ENCODE results near the gene IRGC.

The IRGC gene

DNA sequence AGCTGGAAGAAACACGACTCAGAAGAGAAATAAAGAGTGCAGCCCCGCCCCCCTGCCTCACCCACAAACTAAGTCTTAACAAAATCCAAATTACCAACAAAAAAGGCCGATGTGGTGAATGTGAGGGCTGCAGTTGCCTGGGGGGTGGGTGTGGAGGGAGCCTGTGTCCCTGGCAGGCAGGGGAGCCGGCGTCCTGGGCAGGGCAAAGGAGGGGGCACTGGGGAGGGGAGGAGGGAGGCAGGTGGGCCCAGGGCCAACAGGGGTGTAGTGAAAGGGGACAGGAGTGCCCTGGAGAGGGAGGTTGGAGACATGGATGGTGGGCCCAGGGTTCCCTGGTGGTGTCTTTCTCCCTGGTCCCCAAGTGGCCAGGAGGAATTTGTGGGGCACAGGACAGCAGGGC lies 4.0 kb downstream of the IRGC start:
- no peak overlapping the region for H3K4me2 ChIP-seq (ENCODE audit: low read length, poor library complexity, severe bottlenecking)
- peaks cover 0 to 2% of the 10 kb centered on the region in 2 experiments for H3K27me3 ChIP-seq (ENCODE audit: control insufficient read depth in 1 of 2, insufficient read depth in 1 of 2, low read length in 2 of 2)
- H3K4me1 ChIP-seq (ENCODE audit: control insufficient read depth, insufficient read depth, low read depth, low read length): peaks cover 2% of the 10 kb centered on the region
- no peak for DNase-seq
- WGBS: 89% methylated on average over 3 of the region's 5 CpGs
- H2AFZ ChIP-seq (ENCODE audit: low read depth, low read length): no peak overlapping the region
- no peak overlapping the region for H3K14ac ChIP-seq (ENCODE audit: low read length in 2 of 2)
- no peak overlapping the region for H4K8ac ChIP-seq (ENCODE audit: low read length)
- H3K27ac ChIP-seq (ENCODE audit: low read length, poor library complexity, severe bottlenecking): no peak overlapping the region
- no peak overlapping the region for H2AK5ac ChIP-seq (ENCODE audit: low read length, severe bottlenecking)
- no peaks in the 10 kb centered on the region for H3K79me1 ChIP-seq (replicated peaks; ENCODE audit: low read length, poor library complexity, severe bottlenecking)
- no peak overlapping the region for H3K23ac ChIP-seq (ENCODE audit: low read length in 2 of 2)
- no peaks in the 10 kb centered on the region for H3K9me3 ChIP-seq (ENCODE audit: control insufficient read depth, low read length)
- H3K18ac ChIP-seq (ENCODE audit: low read depth in 1 of 2, low read length in 2 of 2): no peak overlapping the region
- no peak overlapping the region for H3K4ac ChIP-seq (ENCODE audit: low read depth in 1 of 2, low read length in 2 of 2)
- no peak overlapping the region for H2BK120ac ChIP-seq (ENCODE audit: low read depth, low read length)
- no peak overlapping the region for H2BK12ac ChIP-seq (ENCODE audit: low read length in 2 of 2)
- no peak overlapping the region for H3K4me3 ChIP-seq (ENCODE audit: insufficient read depth in 1 of 2, low read depth in 1 of 2, low read length in 2 of 2)
- H3K9ac ChIP-seq (ENCODE audit: low read length): no peak overlapping the region
- no peak overlapping the region for H2BK15ac ChIP-seq (ENCODE audit: low read depth, poor library complexity, severe bottlenecking)
- H4K91ac ChIP-seq (ENCODE audit: low read length): no peak overlapping the region
- H2BK5ac ChIP-seq (ENCODE audit: low read depth, low read length, poor library complexity, severe bottlenecking): no peak overlapping the region
- H3K36me3 ChIP-seq (ENCODE audit: control insufficient read depth in 1 of 2, insufficient read depth in 2 of 2, low read depth in 1 of 2, low read length in 2 of 2): peaks cover 0 to 4% of the 10 kb centered on the region in 2 experiments

DNA sequence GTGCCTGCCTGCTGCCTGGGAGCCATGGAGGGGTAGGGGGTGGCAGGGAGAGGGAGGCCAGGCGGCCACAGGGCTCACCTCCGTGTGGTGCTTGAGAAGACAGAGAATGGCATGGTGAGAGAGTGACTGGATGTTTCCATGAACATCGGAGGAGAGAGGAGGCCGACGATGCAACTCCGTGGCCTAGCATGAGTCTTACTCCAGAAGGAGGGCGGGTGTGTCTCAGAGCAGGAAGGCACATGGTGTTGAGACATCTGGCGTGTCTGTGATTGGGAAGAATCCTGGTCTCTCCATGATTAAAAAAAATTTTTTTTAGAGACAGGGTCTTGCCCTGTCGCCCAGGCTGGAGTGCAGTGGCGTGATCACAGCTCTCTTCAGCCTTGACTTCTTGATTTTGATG lies 5.1 kb downstream of the IRGC start:
- Histone ChIP-seq H3K36me3 (ENCODE audit: control insufficient read depth in 1 of 2, insufficient read depth in 2 of 2, low read depth in 1 of 2, low read length in 2 of 2) (peaks cover 0 to 4% of the 10 kb centered on the region in 2 experiments), H3K9ac (ENCODE audit: low read length) (no peak overlapping the region), H3K4me3 (ENCODE audit: insufficient read depth in 1 of 2, low read depth in 1 of 2, low read length in 2 of 2) (no peak overlapping the region), H3K4ac (ENCODE audit: low read depth in 1 of 2, low read length in 2 of 2) (no peak overlapping the region), H2AK5ac (ENCODE audit: low read length, severe bottlenecking) (no peak overlapping the region), H3K27ac (ENCODE audit: low read length, poor library complexity, severe bottlenecking) (no peak overlapping the region), H3K9me3 (ENCODE audit: control insufficient read depth, low read length) (no peaks in the 10 kb centered on the region), H2BK15ac (ENCODE audit: low read depth, poor library complexity, severe bottlenecking) (no peak overlapping the region), H3K27me3 (ENCODE audit: control insufficient read depth in 1 of 2, insufficient read depth in 1 of 2, low read length in 2 of 2) (peaks cover 0 to 2% of the 10 kb centered on the region in 2 experiments), H2AFZ (ENCODE audit: low read depth, low read length) (no peak overlapping the region), H2BK12ac (ENCODE audit: low read length in 2 of 2) (no peak overlapping the region), H3K4me1 (ENCODE audit: control insufficient read depth, insufficient read depth, low read depth, low read length) (peaks cover 2% of the 10 kb centered on the region), H2BK5ac (ENCODE audit: low read depth, low read length, poor library complexity, severe bottlenecking) (no peak overlapping the region), H4K8ac (ENCODE audit: low read length) (no peak overlapping the region), H3K14ac (ENCODE audit: low read length in 2 of 2) (no peak overlapping the region), H3K18ac (ENCODE audit: low read depth in 1 of 2, low read length in 2 of 2) (no peak overlapping the region), H3K23ac (ENCODE audit: low read length in 2 of 2) (no peak overlapping the region), H3K4me2 (ENCODE audit: low read length, poor library complexity, severe bottlenecking) (no peak overlapping the region), H3K79me1 (replicated peaks; ENCODE audit: low read length, poor library complexity, severe bottlenecking) (no peaks in the 10 kb centered on the region), H4K91ac (ENCODE audit: low read length) (no peak overlapping the region), H2BK120ac (ENCODE audit: low read depth, low read length) (no peak overlapping the region)
- DNase-seq: no peak
- WGBS: 89% methylated on average over 10 of the region's 10 CpGs

DNA sequence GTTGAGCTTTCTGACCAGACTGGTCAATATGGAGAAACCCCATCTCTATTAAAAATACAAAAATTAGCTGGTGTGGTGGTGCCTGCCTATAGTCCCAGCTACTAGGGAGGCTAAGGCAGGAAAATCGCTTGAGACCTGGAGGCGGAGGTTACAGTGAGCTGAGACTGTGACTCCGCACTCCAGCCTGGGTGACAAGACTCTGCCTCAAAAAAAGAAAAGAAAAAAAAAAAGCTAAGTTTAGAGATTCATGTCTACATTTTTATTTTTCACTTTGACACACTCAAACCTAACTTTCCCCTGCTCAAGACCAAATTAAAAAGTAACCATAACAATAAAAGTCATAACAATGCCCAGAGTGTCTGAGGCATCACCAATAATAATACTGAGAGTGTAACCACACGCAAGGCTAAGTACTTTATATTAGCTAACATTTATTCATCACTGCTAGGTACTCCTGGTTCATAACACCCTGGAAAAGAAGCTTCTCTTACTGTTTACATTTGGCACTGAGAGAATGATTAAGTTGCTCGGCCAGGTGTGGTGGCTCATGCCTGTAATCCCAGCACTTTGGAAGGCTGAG lies 5.7 kb downstream of the IRGC start:
- H2BK12ac ChIP-seq (ENCODE audit: low read length in 2 of 2): no peak overlapping the region

DNA sequence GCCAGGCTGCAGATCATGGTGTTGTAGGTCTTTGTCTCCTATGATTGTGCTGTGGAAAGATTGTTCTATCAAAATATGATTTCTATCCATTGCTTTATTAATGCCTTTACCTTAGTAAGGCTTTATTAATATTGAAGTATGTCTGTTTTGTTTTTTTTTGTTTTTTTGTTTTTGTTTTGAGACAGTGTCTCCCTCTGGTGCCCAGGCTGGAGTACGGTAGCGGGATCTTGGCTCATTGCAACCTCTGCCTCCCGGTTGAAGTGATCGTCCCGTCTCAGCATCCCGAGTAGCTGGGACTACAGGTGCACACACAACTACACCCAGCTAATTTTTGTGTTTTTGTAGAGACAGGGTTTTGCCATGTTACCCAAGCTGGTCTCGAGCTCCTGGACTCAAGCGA lies 7.7 kb downstream of the IRGC start:
- no peaks in the 10 kb centered on the region for H3K9me3 ChIP-seq (ENCODE audit: control insufficient read depth, low read length)
- DNase-seq: no peak
- no peak overlapping the region for H4K91ac ChIP-seq (ENCODE audit: low read length)
- H3K9ac ChIP-seq (ENCODE audit: low read length): no peak overlapping the region
- no peak overlapping the region for H4K8ac ChIP-seq (ENCODE audit: low read length)
- H3K27me3 ChIP-seq (ENCODE audit: control insufficient read depth in 1 of 2, insufficient read depth in 1 of 2, low read length in 2 of 2): no peaks in the 10 kb centered on the region
- H3K36me3 ChIP-seq (ENCODE audit: control insufficient read depth in 1 of 2, insufficient read depth in 2 of 2, low read depth in 1 of 2, low read length in 2 of 2): peaks cover 13 to 20% of the 10 kb centered on the region in 2 experiments
- H2AFZ ChIP-seq (ENCODE audit: low read depth, low read length): no peak overlapping the region
- peaks cover 2% of the 10 kb centered on the region for H3K4me1 ChIP-seq (ENCODE audit: control insufficient read depth, insufficient read depth, low read depth, low read length)
- no peak overlapping the region for H3K23ac ChIP-seq (ENCODE audit: low read length in 2 of 2)
- no peak overlapping the region for H3K4me2 ChIP-seq (ENCODE audit: low read length, poor library complexity, severe bottlenecking)
- H3K79me1 ChIP-seq (replicated peaks; ENCODE audit: low read length, poor library complexity, severe bottlenecking): no peaks in the 10 kb centered on the region
- no peak overlapping the region for H2AK5ac ChIP-seq (ENCODE audit: low read length, severe bottlenecking)
- no peak overlapping the region for H3K4ac ChIP-seq (ENCODE audit: low read depth in 1 of 2, low read length in 2 of 2)
- no peak overlapping the region for H3K27ac ChIP-seq (ENCODE audit: low read length, poor library complexity, severe bottlenecking)
- 71% methylated on average over 8 of the region's 8 CpGs for WGBS
- H2BK12ac ChIP-seq (ENCODE audit: low read length in 2 of 2): no peak overlapping the region
- H2BK15ac ChIP-seq (ENCODE audit: low read depth, poor library complexity, severe bottlenecking): no peak overlapping the region
- no peak overlapping the region for H2BK120ac ChIP-seq (ENCODE audit: low read depth, low read length)
- no peak overlapping the region for H3K4me3 ChIP-seq (ENCODE audit: insufficient read depth in 1 of 2, low read depth in 1 of 2, low read length in 2 of 2)
- H3K18ac ChIP-seq (ENCODE audit: low read depth in 1 of 2, low read length in 2 of 2): no peak overlapping the region
- H3K14ac ChIP-seq (ENCODE audit: low read length in 2 of 2): no peak overlapping the region
- no peak overlapping the region for H2BK5ac ChIP-seq (ENCODE audit: low read depth, low read length, poor library complexity, severe bottlenecking)

More for the DNA sequence above, 5.7 kb downstream of the IRGC start:
- Histone ChIP-seq H3K9ac (ENCODE audit: low read length) (no peak overlapping the region), H2AFZ (ENCODE audit: low read depth, low read length) (no peak overlapping the region), H3K79me1 (replicated peaks; ENCODE audit: low read length, poor library complexity, severe bottlenecking) (no peaks in the 10 kb centered on the region), H3K27me3 (ENCODE audit: control insufficient read depth in 1 of 2, insufficient read depth in 1 of 2, low read length in 2 of 2) (peaks cover 0 to 2% of the 10 kb centered on the region in 2 experiments), H3K4ac (ENCODE audit: low read depth in 1 of 2, low read length in 2 of 2) (no peak overlapping the region), H4K8ac (ENCODE audit: low read length) (no peak overlapping the region), H2BK5ac (ENCODE audit: low read depth, low read length, poor library complexity, severe bottlenecking) (no peak overlapping the region), H3K4me3 (ENCODE audit: insufficient read depth in 1 of 2, low read depth in 1 of 2, low read length in 2 of 2) (no peak overlapping the region), H3K36me3 (ENCODE audit: control insufficient read depth in 1 of 2, insufficient read depth in 2 of 2, low read depth in 1 of 2, low read length in 2 of 2) (peaks cover 0 to 4% of the 10 kb centered on the region in 2 experiments), H4K91ac (ENCODE audit: low read length) (no peak overlapping the region), H3K18ac (ENCODE audit: low read depth in 1 of 2, low read length in 2 of 2) (no peak overlapping the region), H2BK120ac (ENCODE audit: low read depth, low read length) (no peak overlapping the region), H2AK5ac (ENCODE audit: low read length, severe bottlenecking) (no peak overlapping the region), H3K9me3 (ENCODE audit: control insufficient read depth, low read length) (no peaks in the 10 kb centered on the region), H3K14ac (ENCODE audit: low read length in 2 of 2) (no peak overlapping the region), H3K4me1 (ENCODE audit: control insufficient read depth, insufficient read depth, low read depth, low read length) (peaks cover 2% of the 10 kb centered on the region), H3K4me2 (ENCODE audit: low read length, poor library complexity, severe bottlenecking) (no peak overlapping the region), H2BK15ac (ENCODE audit: low read depth, poor library complexity, severe bottlenecking) (no peak overlapping the region), H3K27ac (ENCODE audit: low read length, poor library complexity, severe bottlenecking) (no peak overlapping the region), H3K23ac (ENCODE audit: low read length in 2 of 2) (no peak overlapping the region)
- DNase-seq: no peak
- 82% methylated on average over 5 of the region's 5 CpGs for WGBS

Data from mesenchymal stem cell (in vitro differentiated cells and primary cell).